Osteoblast (primary cell): ENCODE results near the gene HOXB3. TPM values are rescaled to one million over a fixed set of nuclear protein-coding genes. Genes with fewer than 3 reads are reported as not detected.

Experiments used
- DNase-seq: peaks from one replicate; pipeline ENCODE4 v3.0.0; 2011; ENCODE audit warnings: low spot score, mixed read lengths; ENCODE audit not compliant: insufficient read length; ENCODE audit errors: missing footprints
- H2AFZ ChIP-seq: 2 replicates; pipeline ENCODE4 v1.6.0; 2011; ENCODE audit warnings: mild to moderate bottlenecking, low read length
- H3K27ac ChIP-seq: 2 replicates; pipeline ENCODE4 v1.5.1; 2011; ENCODE audit warnings: mild to moderate bottlenecking, low read depth, low read length, moderate library complexity
- H3K27me3 ChIP-seq: 2 replicates; pipeline ENCODE4 v1.6.0; 2012; ENCODE audit warnings: mild to moderate bottlenecking, control low read depth, inconsistent platforms, low read length, moderate library complexity; ENCODE audit not compliant: insufficient read depth
- H3K36me3 ChIP-seq: 2 replicates; pipeline ENCODE4 v1.5.1; 2011; ENCODE audit warnings: mild to moderate bottlenecking, low read length, control low read depth, moderate library complexity; ENCODE audit not compliant: insufficient read depth
- H3K4me1 ChIP-seq: 2 replicates; pipeline ENCODE4 v1.5.1; 2011; ENCODE audit warnings: mild to moderate bottlenecking, low read length, control low read depth, moderate library complexity; ENCODE audit not compliant: insufficient read depth
- H3K4me2 ChIP-seq: 2 replicates; pipeline ENCODE4 v1.6.0; 2011; ENCODE audit warnings: mild to moderate bottlenecking, low read length; ENCODE audit not compliant: insufficient read depth
- H3K4me3 ChIP-seq: fragments of 200-600 bp; sonication (generic); 3 replicates; pipeline ENCODE4 v1.5.1; 2012; ENCODE audit warnings: mild to moderate bottlenecking, low read length, inconsistent platforms; ENCODE audit not compliant: insufficient read depth
- H3K79me2 ChIP-seq: 2 replicates; pipeline ENCODE4 v1.6.0; 2012; ENCODE audit warnings: mild to moderate bottlenecking, low read length, control low read depth, inconsistent platforms; ENCODE audit not compliant: insufficient read depth
- H3K9me3 ChIP-seq: 2 replicates; pipeline ENCODE4 v1.5.1; 2011; ENCODE audit warnings: low read depth, low read length, control low read depth
- H4K20me1 ChIP-seq: 2 replicates; pipeline ENCODE4 v1.6.0; 2012; ENCODE audit warnings: mild to moderate bottlenecking, low read length, control low read depth; ENCODE audit not compliant: insufficient read depth
- CTCF ChIP-seq: IDR thresholded peaks from 2 replicates; pipeline ENCODE4 v1.5.1; 2011; ENCODE audit warnings: mild to moderate bottlenecking, low read depth, low read length, moderate library complexity; ENCODE audit errors: extremely low read depth
- total RNA-seq: library from RNA; depleted of rRNA; stranded (reverse); fragments of >200 nt; gene quantifications from 2 replicates; pipeline ENCODE4 v1.2.3, GENCODE V29; 2012

Gene HOXB3
- 1.5 and 1.8 TPM in 2 replicates for total RNA-seq

- Histone ChIP-seq H3K79me2 (no peaks in the 10 kb centered on the region), H4K20me1 (no peaks in the 10 kb centered on the region), H3K27ac (no peak within 1 kb of the TSS), H2AFZ (no peak within 1 kb of the TSS), H3K4me2 (no peak within 1 kb of the TSS), H3K4me1 (peaks cover 10% of the 10 kb centered on the region), H3K27me3 (peaks cover 89% of the 10 kb centered on the region), H3K9me3 (no peaks in the 10 kb centered on the region), H3K4me3 (no peak within 1 kb of the TSS), H3K36me3 (no peaks in the 10 kb centered on the region)
- no peak for TF ChIP-seq CTCF
- DNase-seq = no peak
Measured at GRCh38 chr17:48589831-48590606, at the start of gene HOXB3. TSS of gene HOXB3 (minus strand) at chr17:48590241. CDS start at chr17:48552474, 37,767 bp downstream.

GRCh38 chr17:48639136-48639535, 49.1 kb upstream of the HOXB3 start:
- H3K36me3 ChIP-seq = no peaks in the 10 kb centered on the region
- H3K79me2 ChIP-seq = no peaks in the 10 kb centered on the region
- DNase-seq = peak; percentile 11
- no peak overlapping the region for H3K4me2 ChIP-seq
- no peaks in the 10 kb centered on the region for H3K9me3 ChIP-seq
- TF ChIP-seq CTCF = no peak
- no peak overlapping the region for H3K4me3 ChIP-seq
- no peak overlapping the region for H2AFZ ChIP-seq
- peaks cover 100% of the 10 kb centered on the region for H3K27me3 ChIP-seq
- H3K4me1 ChIP-seq = no peaks in the 10 kb centered on the region
- no peak overlapping the region for H3K27ac ChIP-seq
- no peaks in the 10 kb centered on the region for H4K20me1 ChIP-seq

- no peak overlapping the region for H2AFZ ChIP-seq
- no peaks in the 10 kb centered on the region for H3K79me2 ChIP-seq
- H3K27ac ChIP-seq = no peak overlapping the region
- TF ChIP-seq CTCF = no peak
- peak; percentile 97 for DNase-seq
- no peak overlapping the region for H3K4me2 ChIP-seq
- H3K27me3 ChIP-seq = peaks cover 100% of the 10 kb centered on the region
- peaks cover 2% of the 10 kb centered on the region for H4K20me1 ChIP-seq
- no peaks in the 10 kb centered on the region for H3K9me3 ChIP-seq
- no peaks in the 10 kb centered on the region for H3K36me3 ChIP-seq
- H3K4me3 ChIP-seq = no peak overlapping the region
- no peaks in the 10 kb centered on the region for H3K4me1 ChIP-seq
Measured at GRCh38 chr17:48637323-48638260, 47.6 kb upstream of the HOXB3 start.
